GM18505 (cell line): ENCODE measurements around the gene CFHR3.
"Not testable (repeated sequence)": the region's sequence is repeated elsewhere in the genome, so short reads cannot be mapped to it uniquely, and the experiment has no call there.

Experiments
- ATAC-seq: cut with Tn5 transposase; IDR thresholded peaks from one replicate; pipeline ENCODE4 v1.9.1; 2021; ENCODE audit not compliant: unreplicated experiment
- POLR2A ChIP-seq: IDR thresholded peaks from 4 replicates; pipeline ENCODE4 v1.6.1; 2011; ENCODE audit warnings: borderline replicate concordance; ENCODE audit not compliant: insufficient read depth, insufficient read length; ENCODE audit errors: extremely low read depth

CFHR3 gene

DNA sequence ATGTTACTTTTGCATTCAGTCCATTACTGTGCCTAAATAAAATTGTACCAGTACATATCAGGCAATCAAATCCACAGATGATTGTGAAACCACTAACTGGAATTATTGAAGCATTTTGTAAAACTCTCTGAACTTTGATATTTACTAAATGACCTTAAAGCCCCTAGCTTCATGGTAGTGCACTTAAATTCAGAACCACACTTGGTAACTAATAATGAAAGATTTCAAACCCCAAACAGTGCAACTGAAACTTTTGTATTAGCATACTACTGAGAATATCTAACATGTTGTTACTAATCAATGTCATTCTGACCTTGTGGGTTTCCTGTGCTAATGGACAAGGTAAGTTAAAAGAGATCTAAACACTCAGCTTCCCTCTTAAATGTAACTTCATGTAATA lies at the start of gene CFHR3:
Gene CFHR3 (plus strand): TSS at position 238 of the 400 bp plus-strand sequence. CDS start 47 bp downstream, at position 285.
- TF ChIP-seq POLR2A, result no peak
- ATAC-seq, result peak; percentile 94

DNA sequence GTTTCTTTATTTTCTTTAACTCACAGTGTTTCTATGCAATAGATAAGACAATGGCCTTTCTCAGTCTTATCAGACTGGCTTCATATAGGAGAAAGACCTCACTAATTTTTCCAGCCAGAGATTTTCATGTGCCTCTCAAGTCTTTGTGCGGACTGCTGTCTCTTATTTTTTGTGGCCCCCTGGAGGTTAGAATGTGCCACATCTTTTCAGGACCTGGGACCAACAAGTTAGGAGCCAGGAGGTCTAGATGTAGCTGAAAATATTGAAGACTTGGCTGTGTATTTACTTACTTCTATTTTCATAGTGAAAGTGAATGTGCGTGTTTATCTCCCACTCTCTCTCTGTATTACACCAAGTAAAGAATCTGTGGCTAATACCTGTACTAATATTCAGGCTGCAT lies 42.1 kb upstream of the CFHR3 start:
- TF ChIP-seq POLR2A, result no peak
- ATAC-seq, result no peak

DNA sequence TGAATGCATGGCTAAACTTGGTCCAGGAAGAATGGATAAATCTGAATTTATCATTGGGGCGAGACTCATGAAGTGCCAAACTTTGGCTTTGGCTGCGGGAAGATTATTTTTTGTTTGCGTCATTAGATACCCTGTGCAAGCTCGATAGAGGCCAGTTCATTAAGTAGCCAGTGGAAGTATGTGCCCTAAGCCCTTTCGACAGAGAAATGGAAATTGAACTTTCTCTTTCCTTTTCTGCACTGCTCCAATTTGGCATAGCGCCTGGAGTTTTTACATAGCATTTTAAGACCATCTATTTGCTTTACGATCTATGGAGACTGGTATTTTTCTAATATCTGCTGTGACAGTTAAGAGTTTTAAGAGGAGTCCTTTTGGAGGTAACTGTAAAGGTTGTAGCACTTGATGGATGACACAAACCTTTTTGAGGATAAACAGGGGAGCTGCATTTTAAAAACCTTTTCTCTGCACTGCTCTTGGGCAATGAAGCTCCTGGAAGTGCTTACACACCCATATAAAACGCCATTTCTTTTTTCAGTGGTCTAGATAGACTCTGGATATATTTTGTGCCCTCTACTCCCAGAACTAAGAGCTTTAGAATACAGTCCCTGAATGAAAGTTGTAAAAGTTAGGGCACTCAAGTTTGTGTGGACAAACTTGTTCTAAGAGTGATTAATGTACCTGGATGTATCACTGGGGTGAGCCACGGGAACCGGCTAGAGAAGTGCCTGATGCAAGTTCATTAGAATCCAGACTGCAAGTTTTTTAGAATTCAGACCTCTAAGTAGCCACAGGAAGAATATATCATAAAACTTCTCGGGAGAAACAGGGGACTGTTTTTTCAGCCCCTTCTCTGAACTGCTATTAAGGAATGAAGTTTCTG lies 41.3 kb upstream of the CFHR3 start:
- ATAC-seq, result no peak
- TF ChIP-seq POLR2A, result no peak

DNA sequence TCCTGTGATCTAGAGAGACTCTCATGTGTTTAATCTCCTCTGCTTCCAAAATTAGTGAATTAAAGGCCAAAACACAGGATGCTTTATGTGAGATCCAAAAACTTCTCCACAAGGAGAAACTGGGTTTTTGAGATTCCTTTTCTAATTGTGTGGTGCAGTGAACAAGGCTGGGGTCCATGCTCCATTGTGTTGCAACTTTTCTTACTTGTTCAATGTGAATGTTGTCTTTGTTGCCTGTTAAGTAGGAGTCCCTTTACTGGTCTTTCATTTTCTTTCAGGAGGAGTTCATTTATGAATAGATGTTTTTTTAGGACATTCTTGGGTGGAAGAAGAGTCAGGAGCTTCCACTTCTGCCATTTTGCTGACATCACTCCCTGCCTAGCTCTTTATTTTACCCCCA lies 40.6 kb upstream of the CFHR3 start:
- no peak for ATAC-seq
- no peak for TF ChIP-seq POLR2A

DNA sequence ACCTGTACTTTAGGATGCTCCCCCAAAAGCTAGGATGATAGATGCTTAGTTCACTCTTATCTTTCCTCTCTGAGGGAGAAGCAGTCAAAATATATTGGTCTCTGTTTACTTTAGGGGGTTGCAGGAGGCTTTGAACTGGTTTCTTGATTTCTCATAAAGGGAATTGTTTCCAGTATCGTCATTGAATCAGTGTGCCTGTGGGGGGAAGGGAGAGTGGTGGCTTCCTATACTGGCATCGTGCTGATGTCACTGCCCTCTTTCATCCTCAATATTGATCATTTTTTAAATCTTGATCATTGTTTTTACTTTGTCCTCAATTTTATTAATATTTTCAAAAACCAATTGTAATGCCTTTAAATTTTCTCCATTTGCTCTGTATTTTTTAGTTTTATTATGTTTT lies 40.2 kb upstream of the CFHR3 start:
- ATAC-seq, result no peak
- no peak for TF ChIP-seq POLR2A

GRCh38 chr1:196738730-196739129 lies 35.9 kb upstream of the CFHR3 start:
- ATAC-seq, result no peak
- TF ChIP-seq POLR2A, result no peak

- ATAC-seq, result peak; percentile 83
These were observed 31.4 kb upstream of the CFHR3 start for GRCh38 chr1:196743244-196743643.

- ATAC-seq, result not testable (repeated sequence)
These were observed 9.5 kb upstream of the CFHR3 start for GRCh38 chr1:196765019-196765740.

GRCh38 chr1:196769823-196770222 lies 4.8 kb upstream of the CFHR3 start:
- ATAC-seq, result not testable (repeated sequence)

DNA sequence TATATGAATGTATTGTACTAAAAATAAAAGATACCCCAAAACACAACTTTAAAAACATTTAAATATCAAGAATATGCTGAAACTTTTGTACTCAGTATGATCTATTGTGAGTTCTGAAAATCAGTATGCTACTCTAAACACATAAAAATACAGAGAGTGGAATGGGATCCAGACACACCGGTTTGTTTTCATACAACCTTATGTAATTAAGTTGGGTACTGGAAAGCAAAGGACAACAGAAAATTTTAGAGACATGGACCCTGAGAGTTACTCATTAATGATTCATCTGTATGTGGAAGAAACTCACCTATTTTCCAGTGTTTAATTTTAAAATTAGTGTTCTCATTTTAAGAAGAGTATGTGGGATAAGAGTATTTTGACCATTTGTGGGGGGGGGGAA lies 927 bp upstream of the CFHR3 start:
- no peak for ATAC-seq

GRCh38 chr1:196774175-196774574 lies 465 bp upstream of the CFHR3 start:
- ATAC-seq, result no peak
- TF ChIP-seq POLR2A, result no peak

More for the DNA sequence above, 927 bp upstream of the CFHR3 start:
- no peak for TF ChIP-seq POLR2A

DNA sequence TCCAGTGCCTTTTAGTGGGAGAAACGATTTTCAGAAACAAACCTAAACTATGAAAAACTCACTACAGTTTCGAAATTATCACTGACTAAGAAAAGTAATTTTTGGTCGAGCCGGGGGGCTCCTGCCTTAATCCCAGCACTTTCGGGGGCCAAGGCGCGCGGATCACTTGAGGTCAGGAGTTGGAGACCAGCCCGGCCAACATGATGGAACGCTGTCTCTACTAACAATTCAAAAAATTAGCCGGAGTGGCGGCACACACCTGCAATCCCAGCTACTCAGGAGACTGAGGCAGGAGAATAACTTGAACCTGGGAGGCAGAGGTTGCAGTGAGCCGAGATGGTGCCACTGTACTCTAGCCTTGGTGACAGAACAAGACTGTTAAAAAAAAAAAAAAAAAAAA lies 3.0 kb downstream of the CFHR3 start:
- TF ChIP-seq POLR2A, result no peak
- no peak for ATAC-seq

GRCh38 chr1:196779093-196779492 lies 4.5 kb downstream of the CFHR3 start:
- no peak for TF ChIP-seq POLR2A
- no peak for ATAC-seq

GRCh38 chr1:196791252-196791651 lies 16.6 kb downstream of the CFHR3 start:
- ATAC-seq, result not testable (repeated sequence)

DNA sequence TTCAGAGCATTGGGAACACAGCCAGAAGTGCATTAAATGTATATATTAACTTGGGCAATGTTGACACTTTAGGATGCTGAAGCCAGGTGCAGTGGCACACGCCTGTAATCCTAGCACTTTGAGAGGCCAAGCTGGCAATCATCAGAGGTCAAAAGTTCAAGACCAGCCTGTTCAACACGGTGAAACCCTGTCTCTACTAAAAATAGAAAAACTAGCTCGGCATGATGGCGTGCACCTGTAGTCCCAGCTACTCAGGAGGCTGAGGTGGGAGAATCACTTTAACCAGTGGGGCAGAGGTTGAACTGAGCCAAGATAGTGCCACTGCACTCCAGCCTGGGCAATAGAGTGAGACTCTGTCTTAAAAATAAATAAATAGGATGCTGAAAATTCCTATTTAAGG lies 19.5 kb downstream of the CFHR3 start:
- not testable (repeated sequence) for ATAC-seq

GRCh38 chr1:196797891-196798290 lies 23.3 kb downstream of the CFHR3 start:
- TF ChIP-seq POLR2A, result no peak
- ATAC-seq, result no peak

DNA sequence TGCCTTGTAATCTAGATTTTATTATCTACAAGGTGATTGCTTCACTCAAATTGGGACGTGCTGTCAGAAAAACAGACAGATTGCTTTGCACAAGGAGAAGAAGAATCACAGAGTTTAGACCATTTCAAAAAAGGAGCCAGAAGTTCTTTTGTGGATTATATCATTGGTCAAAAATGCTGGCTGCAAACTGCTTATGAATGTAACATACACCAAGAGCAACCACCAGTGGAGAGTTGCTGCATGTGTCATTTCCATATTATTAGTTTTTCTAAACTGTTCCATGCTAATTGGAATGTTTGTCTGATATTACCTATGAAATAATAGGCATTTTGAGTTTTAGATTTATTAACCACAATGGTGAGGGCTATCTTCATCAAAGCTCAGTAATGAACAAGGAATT lies 27.3 kb downstream of the CFHR3 start:
- ATAC-seq, result not testable (repeated sequence)
